Measurements from ENCODE around the gene TMEM30A. TPM values are rescaled to one million over a fixed set of nuclear protein-coding genes. Genes with fewer than 3 reads are reported as not detected.

Gene TMEM30A
- total RNA-seq, 2 donors from 2014 or later = 109 to 113 TPM

DNA sequence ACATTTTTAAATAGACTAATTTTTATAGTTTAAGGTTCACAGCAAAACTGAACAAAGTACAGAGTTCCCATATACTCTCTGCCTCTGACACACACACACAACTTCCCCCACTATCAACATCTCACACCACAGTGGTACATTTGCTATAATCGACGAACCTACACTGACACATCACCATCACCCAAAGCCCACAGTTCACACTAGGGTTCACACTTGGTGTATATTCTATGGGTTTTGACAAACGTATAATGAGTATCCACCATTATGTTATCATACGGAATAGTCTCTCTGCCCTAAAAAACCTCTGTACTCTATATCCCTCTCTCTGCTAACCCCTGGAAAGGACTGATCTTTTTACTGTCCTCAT, 15.6 kb downstream of the TMEM30A start:
- DNase-seq (ENCODE audit: low spot score) = no peak
- intact Hi-C loops (cut with DNase I) = loop anchor here (5.0 to 10.0 kb wide), 2 partner anchors 246 to 258 kb away; no protein-coding TSS in a partner anchor

DNA sequence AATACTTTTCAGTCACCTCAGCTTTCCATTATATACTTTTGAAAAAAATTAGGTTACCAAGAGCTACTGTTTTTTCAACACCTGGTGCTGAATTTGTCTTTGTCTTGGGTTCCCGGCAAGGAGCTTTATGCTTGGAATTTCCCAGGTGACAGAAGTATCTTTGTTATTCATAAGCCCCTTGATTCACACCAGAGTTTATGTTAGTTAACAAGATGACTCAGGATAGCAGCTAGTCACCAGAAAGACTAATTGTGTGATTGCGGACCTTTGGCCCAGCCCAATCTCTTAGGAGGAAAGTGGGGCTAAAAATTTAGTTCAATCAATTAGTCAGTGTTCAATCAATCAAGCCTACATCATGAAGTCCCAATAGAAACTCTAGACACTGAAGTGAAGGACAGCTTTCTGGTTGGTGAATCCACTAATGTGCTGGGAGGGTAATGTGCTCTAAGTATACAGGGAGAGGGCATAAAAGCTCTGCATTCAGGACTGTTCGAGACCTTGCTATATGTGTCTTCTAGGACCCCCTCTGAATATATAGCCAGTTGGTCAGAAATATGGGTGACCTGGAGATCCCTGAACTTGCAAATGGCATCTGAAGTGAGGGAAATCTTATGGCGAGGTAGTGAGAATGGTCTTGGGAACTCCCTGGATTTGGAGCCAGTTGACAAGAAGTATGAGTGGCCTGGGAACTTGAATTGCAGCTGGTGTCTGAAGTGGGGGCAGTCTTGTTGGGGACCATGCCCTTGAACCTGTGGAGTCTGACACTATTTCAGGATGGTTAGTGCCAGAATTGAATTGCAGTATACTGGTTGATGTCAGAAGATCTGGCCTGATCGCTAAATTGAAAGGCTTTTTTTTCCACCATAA, 16.2 kb downstream of the TMEM30A start:
- intact Hi-C loops (cut with DNase I) = loop anchor here (5.0 to 10.0 kb wide), 2 partner anchors 246 to 259 kb away; no protein-coding TSS in a partner anchor
- DNase-seq (ENCODE audit: low spot score) = no peak

DNA sequence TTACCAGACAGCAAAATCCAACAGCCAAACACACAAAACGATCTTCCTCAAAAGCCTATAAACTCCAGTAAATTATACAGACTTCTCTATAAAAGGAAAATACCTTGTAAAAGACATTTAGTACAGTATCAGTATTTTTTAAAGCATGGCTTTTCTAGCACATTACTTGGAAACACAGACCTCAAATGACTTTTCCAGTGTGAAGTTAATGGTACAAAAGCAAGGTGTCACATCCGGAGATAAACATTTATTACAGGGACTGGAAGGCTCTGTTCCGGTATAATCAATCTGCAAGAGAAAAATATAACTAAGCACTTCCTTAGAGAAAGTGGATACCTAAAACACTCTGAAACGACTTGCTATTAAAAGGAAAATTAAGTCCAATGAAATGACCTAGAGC, 17.1 kb downstream of the TMEM30A start:
- no peak for DNase-seq (ENCODE audit: low spot score)
- intact Hi-C loops (cut with DNase I) = loop anchor here (5.0 to 10.0 kb wide), 2 partner anchors 247 to 260 kb away; no protein-coding TSS in a partner anchor

DNA sequence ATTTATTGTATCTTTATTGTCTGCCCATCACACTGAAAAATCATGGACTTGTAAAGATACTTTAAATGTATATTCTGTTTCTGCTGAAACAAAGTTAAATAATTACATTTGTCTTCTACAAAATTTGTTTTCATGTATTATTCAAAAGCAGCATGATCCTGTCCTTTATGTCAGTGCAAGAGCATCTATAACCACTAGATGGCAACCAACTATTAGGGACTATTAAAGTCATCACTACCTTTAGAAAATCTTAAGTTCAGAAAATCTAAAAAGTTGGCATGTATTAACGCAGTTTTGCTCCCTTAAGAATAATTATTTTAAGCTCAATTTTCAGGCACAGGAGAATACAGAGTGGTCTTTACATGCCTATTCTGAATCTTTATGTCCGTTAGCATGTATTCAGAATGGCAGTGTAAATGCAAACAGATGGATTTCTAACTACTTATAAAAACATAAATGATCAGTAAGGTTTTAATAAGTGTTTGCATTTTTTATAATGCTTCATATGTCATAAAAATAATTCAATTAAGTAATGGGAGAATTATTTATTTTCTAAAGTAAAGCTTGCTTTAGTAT, 17.8 kb downstream of the TMEM30A start:
- intact Hi-C loops (cut with DNase I) = loop anchor here (5.0 to 10.0 kb wide), 2 partner anchors 248 to 260 kb away; no protein-coding TSS in a partner anchor
- no peak for DNase-seq (ENCODE audit: low spot score)

DNA sequence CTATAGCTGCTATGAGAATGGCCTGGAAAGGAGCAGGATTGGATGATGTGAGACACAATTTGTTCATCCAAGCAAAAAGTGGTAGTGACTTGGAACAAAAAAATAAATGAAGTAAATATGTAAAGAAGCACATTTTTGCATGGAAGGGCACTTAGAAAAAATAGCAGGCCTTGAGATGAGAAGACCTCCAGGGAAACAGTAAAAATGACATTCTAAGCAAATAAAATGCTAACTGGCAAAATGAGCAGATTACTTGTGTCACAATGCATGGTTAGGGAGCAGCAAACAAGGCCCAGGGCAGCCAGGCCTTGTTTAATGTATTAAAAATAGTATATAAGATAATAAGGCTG, 21.2 kb downstream of the TMEM30A start:
- intact Hi-C loops (cut with DNase I) = loop anchor here in 1 of 2 donors (10.0 kb wide), 1 partner anchor 251 kb away; no protein-coding TSS in a partner anchor
- no peak for DNase-seq (ENCODE audit: low spot score)

DNA sequence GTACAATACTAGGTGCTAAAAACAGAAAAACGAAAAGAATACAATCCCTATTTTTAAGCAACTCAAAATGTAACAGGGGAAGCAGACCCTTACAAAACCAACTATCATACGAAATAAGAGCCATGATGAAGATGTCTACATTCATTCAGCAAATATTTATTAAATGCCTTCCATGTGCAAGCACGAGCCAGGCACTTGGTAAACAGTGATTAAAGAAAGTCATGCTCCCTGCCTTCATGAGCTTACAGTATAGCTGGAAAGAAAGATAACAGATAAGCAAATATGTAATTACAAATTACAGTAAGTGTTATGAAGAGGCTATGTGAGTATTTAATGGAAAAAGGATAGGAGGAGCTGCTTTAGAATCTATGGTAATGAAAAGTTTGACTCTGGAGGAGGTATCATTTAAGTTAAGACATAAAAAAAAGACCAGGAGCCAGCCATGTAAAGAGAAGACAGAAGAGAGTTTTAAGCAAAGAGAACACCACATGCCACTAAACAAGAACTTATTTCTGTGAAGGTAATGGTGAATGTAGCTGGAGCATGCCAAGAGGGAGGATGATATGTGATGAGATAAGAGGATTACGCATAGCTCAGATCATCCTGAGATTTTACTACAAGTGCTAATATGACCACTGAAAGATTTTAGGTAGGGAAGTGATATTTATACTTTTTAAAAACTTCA, 21.7 kb downstream of the TMEM30A start:
- DNase-seq (ENCODE audit: low spot score) = no peak
- intact Hi-C loops (cut with DNase I) = loop anchor here in 1 of 2 donors (10.0 kb wide), 1 partner anchor 252 kb away; no protein-coding TSS in a partner anchor

DNA sequence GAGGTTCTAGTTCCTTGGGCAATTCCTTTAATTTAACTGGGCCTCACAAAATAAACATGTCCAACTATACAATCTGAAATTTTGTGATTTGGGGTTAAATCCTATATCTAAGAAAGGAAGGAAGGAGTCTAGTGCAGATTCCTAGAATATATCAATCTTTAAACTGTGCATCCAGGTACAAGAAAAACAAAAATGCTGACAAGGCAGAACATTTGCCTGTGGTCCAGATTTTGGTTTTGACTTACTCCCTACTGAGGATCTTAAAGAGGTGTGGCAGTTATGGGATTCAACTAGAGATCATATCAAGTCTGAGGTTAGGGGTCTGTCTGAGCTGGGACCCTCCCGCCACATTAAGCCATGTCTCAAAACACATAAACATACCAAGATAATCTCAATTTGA, 23.3 kb downstream of the TMEM30A start:
- intact Hi-C loops (cut with DNase I) = loop anchor here in 1 of 2 donors (10.0 kb wide), 1 partner anchor 254 kb away; no protein-coding TSS in a partner anchor
- DNase-seq (ENCODE audit: low spot score) = no peak

DNA sequence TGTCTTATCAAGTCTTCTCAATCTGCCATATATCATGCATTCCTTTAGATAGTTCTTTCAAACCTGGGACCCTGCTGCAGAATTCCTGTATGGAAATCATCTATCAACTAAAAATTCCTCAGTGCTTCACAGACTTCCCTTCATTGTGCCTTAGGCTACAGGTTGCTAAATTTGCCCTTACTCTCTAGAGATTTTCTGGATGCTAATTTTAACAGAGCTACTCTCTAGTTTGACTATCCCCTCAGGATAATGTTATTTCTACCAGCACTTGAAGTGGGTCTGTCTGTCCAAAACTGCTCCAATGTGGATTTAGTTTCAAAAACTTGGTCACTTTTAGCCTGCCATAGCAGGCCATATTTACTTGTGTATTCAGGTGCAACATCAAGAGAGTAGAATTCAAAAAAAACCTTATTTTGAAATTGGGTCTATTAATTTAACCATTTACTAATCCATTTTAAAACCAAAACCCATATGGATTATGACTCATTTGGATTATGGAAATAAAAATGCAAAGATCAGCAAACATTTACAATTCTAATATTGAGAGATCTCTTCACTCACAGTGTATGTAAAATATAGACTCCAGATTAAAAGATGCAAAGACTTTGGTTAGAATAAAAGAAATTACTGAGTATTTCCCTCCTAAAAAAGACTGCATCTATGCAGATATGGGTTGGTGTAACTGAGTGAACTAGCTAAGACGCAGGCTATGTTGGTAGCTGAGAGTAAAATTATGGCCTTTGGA, 27.1 kb downstream of the TMEM30A start:
- DNase-seq (ENCODE audit: low spot score) = no peak
- intact Hi-C loops (cut with DNase I) = no loop called here

DNA sequence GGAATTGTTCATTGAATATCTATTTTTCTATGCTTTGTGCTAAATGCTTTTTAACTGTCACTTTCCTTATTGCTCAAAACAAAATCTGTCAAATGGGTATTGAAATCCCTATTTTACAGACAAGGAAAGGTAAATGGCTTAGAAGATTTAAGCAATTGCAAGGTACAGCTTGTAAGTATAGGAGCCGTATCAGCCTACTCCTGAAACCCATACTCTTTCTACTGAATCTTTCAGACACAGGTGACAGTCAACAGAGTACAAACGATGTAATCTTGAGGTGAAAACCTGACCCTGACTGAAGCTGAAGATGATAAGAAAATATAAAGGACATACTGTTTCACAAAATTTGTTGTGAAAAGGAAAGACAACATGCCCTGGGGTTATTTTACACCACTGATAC, 34.0 kb downstream of the TMEM30A start:
- intact Hi-C loops (cut with DNase I) = no loop called here

DNA sequence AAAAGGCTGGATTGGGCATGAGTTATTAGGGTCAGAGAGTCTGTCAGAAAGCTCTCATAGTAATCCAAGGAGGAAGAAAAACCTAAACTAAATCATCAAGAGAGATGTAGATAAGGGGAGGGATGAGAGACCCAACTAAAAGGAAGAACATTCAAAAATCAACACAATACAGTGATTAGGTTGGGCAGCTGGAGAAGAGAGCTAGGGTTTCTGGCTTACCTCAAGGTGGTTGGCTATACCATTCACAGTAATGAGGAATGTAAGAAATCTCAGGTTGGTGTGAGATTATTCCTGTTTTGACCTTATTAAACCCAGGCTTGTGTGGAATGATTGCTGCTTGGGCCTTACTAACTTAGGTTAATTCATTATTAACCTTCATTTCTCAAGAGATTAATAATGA, 34.8 kb downstream of the TMEM30A start:
- no peak for DNase-seq (ENCODE audit: low spot score)
- intact Hi-C loops (cut with DNase I) = no loop called here

More for the DNA sequence above, 34.0 kb downstream of the TMEM30A start:
- no peak for DNase-seq (ENCODE audit: low spot score)

DNA sequence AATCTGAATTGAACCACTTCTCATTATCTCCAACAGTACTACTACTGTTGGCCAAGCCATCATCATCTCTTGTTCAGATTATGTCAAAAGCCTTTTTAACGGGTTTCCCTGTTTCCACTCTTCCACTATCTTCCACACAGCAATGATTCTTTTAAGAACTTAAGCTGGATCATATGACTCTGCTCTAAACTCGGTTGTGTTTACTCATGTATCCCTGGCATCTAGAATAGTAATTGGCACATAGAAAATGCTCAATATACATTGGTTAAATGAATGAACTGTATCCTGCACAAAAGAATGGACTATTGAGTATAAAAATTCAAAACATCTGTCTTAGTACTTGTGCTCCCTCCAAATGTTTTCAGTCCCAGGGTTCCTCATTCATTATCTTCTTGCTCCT, 38.2 kb downstream of the TMEM30A start:
- intact Hi-C loops (cut with DNase I) = no loop called here
- DNase-seq (ENCODE audit: low spot score) = no peak

DNA sequence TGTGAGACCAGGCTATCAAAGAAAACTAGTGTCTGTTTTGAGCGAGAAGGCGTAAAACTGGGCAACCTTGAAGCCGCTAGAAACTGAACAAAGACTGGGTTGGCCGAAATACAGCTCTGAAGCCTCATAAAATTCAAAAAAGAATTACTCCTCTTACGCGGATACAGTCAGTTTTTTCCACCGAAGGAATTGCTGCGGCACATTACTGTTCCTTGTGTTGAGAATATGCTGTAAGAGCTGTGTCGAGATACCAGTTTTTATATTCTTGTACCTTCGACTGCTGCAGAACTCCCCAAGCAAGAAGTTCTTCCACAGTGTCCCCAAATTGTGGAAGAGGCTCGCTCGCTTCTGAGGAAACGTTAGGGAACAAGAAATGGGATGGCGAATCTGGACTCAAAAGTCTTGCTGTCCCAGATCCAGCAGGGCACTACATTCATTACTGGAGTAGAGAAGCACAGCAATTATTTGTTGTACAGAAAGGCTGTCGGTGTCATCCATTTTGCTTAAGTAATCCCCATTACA, 40.5 kb downstream of the TMEM30A start:
- DNase-seq (ENCODE audit: low spot score) = no peak
- intact Hi-C loops (cut with DNase I) = no loop called here

DNA sequence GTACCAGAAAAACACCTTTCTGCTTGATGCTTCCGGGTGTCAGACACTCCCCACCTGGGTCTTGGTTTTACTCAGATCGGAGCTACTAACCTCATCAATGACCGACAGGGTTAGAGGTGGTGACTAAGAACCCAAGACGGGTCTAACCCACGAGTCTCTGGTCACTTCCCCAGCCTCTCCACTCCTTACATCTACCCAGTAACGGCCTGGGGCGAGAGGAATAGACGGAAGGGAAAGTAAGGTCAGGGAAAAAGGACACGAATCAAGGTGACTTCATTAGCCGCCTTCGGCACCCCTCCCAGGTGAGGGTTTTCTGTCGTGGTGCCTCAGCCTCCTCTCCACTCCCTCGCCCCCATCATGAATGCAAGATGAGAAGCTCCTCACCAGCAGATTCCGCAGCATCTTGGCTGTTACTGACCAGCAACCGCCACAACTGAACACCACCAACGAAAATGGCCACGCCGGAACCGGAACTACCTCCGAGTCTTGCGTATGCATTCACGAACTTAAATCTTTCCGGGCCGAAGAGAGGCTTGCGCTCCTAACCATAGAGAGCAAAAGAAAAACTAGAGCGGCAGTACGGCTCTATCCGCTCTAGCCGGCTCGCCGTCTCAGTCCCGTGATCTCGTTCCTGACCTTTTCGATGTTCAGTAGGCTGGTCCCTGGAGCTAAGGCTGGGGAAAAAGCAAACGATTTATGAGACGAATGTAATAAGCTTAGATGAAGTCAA, 41.1 kb downstream of the TMEM30A start, which contains the start of gene COX7A2:
TSS of gene COX7A2 (minus strand) at position 469 of the 730 bp plus-strand sequence. CDS start at position 402, 67 bp downstream.
- intact Hi-C loops (cut with DNase I) = no loop called here

DNA sequence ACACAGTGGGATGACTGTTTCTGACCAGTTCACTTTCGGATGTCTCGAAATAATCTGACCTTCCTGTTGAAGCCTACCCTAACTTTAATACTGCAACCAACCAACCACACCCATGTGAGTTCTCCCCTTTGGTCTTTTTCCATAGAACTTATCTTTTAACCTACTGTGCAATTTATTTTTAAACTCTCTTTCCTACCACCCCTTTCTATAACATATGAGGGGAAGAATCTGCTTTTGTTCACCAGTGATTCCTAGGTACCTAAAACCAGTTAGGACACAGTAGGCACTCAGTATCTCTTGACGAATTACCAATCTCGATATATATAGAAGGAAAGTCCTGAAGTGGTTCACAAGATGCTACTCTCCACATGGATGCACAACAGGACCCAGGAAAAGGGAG, 48.0 kb downstream of the TMEM30A start:
- no peak for DNase-seq (ENCODE audit: low spot score)
- intact Hi-C loops (cut with DNase I) = no loop called here

More for the DNA sequence above, 41.1 kb downstream of the TMEM30A start, which contains the start of gene COX7A2:
- DNase-seq (ENCODE audit: low spot score) = peak; percentile 96

DNA sequence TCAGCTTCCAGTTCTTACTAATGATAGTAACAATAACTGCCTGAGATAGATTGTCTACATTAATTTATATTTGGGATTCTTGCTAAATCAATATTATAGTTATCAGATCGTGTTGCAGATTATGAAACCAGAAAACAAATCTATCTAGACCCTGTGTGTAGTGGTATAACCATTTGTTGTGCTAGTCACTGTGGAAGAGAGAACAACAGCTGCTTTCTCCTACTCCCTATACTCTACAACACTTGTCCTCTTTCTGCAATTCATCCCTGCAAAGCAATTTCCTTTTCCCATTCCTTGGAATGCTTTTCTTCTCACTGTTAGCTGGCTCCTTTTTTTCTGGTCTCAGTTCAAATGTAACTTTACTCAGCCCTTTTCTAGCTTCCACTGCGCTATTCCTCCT, 49.3 kb downstream of the TMEM30A start:
- intact Hi-C loops (cut with DNase I) = no loop called here
- DNase-seq (ENCODE audit: low spot score) = no peak

DNA sequence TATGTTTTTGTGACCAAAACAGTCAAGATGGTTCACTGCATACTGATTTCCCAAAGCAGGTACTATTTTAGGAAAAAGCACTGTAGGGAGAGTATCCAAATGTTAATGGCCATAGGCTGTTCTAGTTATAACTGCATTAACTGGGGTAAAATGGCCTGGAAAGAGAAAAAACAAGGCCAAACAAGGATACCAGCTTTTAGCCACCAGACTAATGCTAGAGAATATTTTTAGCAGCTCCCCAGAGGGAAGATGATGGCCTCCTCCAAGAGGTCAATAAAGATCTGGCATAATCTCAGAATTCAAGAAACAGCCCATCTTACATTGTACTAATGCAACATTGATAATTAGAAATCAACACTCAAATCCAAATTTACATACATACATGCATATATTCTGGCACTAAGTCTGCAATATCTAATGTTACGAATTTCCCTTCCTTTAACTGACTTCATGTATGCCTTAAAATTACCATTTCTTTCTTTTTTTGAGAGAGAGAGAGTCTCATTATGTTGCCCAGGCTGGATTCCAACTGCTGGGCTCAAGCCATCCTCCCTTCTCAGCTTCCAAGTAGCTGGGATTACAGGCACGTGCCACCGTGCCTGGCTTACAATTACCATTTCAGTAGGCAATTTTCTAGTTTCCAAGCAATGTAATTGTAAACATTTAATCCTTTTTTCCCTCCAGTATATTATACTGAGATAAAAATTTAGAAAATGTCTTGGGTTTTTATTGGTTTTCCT, 50.3 kb downstream of the TMEM30A start:
- no peak for DNase-seq (ENCODE audit: low spot score)
- intact Hi-C loops (cut with DNase I) = no loop called here

DNA sequence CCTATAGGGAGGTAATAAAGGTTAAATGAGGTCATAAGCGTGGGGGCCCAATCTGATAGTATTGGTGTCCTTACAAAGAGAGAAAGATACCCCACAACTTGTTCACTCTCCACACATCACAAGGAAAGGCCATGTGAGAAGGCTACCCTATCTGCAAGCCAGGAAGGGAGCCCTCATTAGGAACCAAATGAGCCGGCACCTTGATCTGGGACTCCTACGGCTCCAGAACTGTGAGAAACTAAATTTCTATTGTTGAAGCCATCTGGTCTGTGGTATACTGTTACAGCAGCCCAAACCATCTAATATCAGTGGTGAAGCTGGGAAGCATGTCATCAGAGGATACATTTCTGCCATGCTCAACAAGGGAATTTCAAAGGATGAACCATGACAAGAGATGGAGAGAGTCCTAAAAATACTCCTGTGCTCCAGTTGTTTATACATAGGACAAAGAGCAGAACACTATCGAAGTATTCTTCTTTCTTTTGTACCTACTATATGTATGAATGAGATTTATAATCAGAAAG, 51.4 kb downstream of the TMEM30A start:
- DNase-seq (ENCODE audit: low spot score) = no peak
- intact Hi-C loops (cut with DNase I) = no loop called here

Measured in posterior vena cava (tissue), 2 donors.